NB4 (cell line): Measurements from ENCODE around the gene MRPS7.

Experiments used
- CTCF ChIP-seq: IDR thresholded peaks from one replicate; pipeline ENCODE4 v1.5.1; 2012; ENCODE audit warnings: low read depth, low read length
- POLR2A ChIP-seq: IDR thresholded peaks from 2 replicates; pipeline ENCODE4 v1.6.1; 2011; ENCODE audit warnings: mild to moderate bottlenecking; ENCODE audit not compliant: insufficient read length; ENCODE audit errors: extremely low read depth
- TF ChIP-seq, protein P1 (sequence below): IDR thresholded peaks from 2 replicates; pipeline ENCODE4 v1.6.1; 2011; ENCODE audit warnings: low read depth, low read length

DNA sequence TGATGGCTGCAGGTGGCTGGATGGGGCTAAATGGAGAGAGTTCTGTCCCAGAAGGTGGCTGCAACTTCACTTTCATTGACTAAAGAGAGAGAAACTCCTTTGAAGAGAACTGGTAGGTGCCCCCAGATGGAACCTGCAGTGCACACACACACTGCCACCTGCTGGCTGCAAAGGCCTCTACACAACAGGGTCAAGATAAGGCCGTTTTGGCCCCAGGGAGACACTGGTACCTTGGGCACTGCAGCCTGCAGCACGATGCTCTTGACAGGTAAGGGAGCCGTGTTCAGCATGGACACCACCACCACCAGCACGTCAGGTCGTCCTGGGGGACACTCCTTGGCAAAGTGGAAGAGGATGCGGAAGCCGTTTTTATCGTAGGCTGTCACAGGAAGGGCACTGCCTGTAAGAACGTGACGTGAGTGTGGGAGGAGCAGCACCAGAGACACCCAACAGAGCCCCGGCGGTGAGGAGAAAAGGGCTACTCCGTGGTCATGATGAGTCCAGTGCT lies 22.9 kb upstream of the MRPS7 start:
- no peak for TF ChIP-seq POLR2A
- peak; percentile 90 for TF ChIP-seq CTCF
- TF ChIP-seq, protein P1, sequence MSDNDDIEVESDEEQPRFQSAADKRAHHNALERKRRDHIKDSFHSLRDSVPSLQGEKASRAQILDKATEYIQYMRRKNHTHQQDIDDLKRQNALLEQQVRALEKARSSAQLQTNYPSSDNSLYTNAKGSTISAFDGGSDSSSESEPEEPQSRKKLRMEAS: no peak; the same call in 1 of the 2 replicates
